M059J (cell line): ENCODE data around the gene BHLHA15. TPM values are rescaled to one million over a fixed set of nuclear protein-coding genes. Genes with fewer than 3 reads are reported as not detected.
A peak's percentile ranks its signal among the peaks of the same experiment; 100 is the strongest.

ENCODE experiments used
- DNase-seq: peaks from one replicate; pipeline ENCODE4 v3.0.0-alpha.2; 2012; ENCODE audit warnings: low read depth
- total RNA-seq: library from RNA; depleted of rRNA; stranded (reverse); fragments of >200 nt; shearing (Covaris generic); gene quantifications from 2 replicates; pipeline ENCODE4 v1.2.3, GENCODE V29; 2014; rRNA removed

Gene BHLHA15
- total RNA-seq: not detected in 2 replicates

DNA sequence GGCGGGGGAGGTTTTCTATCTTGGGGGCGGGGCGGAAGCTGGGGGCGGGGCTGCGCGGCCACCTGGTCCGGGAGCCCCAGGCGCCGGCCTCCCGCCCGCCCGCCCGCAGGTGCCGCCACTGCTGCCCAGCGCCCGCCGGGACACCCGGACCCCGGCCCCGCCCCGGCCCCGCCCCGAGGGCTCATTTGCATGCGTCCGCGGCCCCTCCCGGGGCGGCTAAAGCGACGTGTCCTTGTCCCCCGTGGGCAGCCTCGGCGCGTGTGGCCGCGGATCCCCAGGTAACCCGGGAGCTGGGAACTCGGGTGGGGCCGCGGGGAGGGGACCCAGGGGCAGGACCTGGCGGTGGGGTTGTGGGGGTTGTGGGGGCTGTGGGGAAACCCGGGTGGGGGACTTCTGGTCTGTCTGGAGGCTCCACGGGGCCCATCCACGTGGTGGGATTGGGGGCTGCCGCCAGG, at the start of gene BHLHA15:
TSS of gene BHLHA15 (plus strand) at position 219 of the 455 bp plus-strand sequence. CDS start 871 bp downstream, outside the sequence.
- peak; percentile 24 for DNase-seq

- no peak for DNase-seq
Measured at GRCh38 chr7:98162758-98163157, 48.5 kb upstream of the BHLHA15 start.

DNA sequence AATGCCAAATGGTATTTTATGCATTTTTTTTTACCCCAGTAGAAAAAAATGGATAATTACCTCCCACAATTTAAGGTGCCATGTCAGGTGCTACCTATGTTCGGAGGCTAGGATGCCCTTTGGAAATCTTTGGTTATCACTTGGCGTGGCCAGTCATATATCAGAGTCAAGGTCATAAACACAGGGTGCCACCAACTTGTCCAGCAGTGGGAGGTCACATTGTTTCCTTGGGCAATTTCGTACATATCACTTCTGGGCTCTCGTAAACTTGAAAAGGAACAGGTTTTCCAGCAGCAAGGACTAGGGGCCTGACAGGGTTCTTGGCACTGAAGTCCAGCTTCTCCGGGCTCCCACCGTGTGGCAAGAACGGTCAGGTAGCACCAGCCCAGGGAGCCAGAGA, 48.0 kb upstream of the BHLHA15 start:
- DNase-seq: no peak

DNA sequence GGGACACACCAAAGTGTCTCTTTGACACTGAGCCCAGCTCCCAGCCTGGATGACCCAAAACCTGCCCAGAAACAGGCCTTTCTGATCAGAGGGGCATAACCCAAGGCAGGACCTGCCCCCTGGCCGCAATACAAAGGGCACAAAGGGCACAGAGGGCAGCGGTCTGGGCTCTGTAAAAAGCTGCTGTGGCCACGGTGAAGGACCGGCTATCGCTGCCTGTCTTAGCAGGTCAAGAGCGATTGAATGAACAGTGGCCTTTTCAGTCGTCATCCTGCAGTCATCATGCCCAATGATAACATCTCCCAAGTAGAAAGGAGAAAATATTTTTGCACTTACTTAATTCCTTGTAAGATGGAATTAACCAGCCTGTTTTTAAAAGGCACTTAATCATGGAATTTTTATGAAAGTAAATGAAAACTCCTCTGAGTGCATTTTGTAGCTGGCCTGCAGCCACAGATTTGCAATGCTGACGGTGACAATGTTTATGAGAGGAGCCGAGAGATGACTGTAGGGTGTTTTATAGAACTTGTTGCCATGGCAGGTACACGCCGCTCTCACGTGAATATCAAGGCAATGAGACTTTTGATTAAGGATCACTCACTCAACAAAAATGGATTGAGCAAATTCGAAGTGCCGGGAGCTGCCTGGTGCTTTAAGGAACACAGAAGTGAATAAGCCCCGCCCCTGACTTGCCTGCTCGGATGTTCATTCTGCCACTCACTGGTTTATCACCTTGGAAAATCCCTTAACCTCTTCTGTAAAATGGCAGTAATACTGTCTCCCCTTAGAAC, 47.3 kb upstream of the BHLHA15 start:
- DNase-seq: peak; percentile 96

DNA sequence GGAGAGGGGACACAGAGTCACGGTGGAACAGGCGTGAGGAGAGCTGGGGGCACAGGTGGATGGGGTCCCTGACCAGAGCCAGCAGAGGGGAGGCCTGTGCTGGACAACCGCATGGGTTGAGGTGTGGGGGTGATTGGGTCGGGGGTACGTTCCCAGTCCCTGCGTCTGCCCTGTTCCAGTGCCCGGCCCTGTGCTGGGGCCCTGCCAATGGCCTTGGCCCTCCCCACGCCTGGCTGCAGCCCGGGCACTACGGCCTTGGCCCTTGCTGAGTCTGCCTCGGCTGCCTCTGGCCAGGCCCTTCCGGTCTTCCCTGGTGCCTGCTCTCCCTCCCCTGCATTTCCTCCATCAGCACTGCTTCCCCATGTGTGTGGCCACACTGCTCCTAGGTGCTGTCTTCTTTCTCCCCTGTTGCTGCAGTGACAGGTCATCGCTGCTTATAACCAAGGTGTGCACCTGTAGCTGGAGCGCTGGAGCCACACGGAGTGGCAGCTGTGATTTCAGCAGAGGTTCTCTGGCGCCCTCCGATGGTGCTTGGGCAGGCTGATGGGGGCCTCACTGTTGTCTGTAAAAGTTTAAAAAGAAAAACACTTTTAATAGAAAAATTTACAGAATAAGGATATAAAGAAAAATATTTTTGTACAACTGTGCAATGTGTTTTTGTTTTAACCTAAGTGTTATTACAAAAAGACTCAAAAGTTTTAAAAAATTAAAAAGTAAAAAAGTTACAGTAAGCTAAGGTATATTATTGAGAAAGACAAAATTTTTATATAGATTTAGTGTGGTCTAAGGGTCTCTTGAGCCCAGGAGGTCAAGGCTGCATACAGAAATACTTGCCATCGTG, 45.2 kb upstream of the BHLHA15 start:
- DNase-seq: peak; percentile 35

DNA sequence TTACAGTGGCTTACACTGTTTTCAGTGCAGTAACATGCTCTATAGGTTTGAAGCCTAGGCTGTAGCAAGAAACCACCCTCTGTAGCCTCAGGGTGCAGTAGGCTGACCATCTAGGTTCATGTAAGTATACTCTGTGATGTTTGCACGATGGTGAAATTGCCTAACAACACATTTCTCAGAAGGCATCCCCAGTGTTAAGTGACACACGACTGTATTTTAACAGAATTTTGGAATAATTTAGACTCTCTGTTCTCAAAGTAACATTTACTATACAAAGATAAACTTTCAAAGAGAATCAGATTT, 44.6 kb upstream of the BHLHA15 start:
- DNase-seq: no peak

DNA sequence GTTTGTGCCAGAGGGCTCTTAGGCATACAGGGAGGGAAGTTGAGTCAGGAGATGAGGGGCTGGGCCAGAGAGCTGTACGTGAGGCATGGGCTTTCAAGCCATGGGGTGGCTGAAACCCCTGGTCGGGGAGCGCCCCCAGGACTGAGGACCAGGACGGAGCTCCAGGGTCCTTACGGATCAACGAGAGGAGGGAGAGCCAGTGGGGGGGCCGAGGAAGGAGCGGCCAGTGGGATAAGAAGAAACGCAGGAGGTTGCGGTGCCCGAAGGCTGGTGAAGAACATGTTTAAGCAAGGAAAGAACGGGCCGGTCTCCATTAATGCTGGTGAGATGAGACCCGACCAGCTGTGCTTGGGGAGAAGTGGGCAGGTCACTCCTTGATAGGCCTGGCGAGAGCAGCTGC, 43.6 kb upstream of the BHLHA15 start:
- DNase-seq: no peak

GRCh38 chr7:98168181-98168903, 42.9 kb upstream of the BHLHA15 start:
- peak; percentile 55 for DNase-seq

DNA sequence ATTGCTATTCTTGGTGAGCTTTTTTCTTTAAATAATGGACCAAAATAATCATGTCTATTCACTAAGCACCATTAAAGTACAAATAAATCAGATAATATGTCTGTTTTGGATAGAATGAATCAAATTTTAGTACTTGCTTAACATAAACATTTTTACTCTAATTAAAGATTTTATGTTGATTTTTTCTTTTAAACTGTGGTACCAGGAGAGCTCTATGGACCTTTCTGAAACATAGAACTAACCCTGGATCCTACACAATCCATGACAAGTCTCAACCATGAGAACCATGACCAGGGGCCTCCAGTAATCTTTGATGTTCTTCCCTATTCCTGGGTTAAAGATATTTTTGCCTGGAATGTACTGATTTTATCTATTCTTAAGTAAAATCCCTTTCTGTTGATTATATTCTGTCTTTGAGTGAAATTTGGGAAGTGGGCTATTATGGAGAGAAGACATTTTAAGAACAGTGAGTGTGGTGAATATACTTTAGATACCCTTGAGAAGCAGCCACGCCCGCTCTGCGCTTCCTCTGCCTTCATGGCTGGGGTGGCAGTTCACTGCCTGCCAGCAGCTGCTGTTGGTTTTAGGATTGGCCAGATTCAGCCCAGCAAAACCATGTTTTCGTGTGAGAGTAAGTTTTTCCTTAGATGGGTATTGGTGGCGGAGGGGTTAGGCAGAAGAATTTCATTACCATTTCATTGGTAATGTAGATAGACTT, 42.2 kb upstream of the BHLHA15 start:
- DNase-seq: no peak

- DNase-seq: no peak
Measured at GRCh38 chr7:98170966-98171365, 40.3 kb upstream of the BHLHA15 start.

DNA sequence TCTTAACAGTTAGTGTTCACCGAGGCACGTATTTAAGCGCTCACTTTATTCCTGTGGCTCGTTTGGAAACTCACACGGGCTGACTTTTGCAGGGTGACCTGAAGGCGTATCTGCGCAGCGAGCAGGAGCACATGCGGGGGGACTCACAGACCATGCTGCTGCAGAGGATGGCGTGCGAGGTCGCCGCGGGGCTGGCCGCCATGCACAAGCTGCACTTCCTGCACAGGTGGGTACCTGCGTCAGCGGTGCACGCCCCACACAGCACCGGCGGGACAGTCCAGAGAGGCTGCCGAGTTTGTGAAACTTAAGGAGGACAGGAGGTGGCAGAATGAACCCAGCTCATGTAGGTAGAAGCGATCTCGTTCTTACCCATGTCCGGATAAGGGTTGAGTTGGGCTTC, 39.8 kb upstream of the BHLHA15 start:
- DNase-seq: no peak

DNA sequence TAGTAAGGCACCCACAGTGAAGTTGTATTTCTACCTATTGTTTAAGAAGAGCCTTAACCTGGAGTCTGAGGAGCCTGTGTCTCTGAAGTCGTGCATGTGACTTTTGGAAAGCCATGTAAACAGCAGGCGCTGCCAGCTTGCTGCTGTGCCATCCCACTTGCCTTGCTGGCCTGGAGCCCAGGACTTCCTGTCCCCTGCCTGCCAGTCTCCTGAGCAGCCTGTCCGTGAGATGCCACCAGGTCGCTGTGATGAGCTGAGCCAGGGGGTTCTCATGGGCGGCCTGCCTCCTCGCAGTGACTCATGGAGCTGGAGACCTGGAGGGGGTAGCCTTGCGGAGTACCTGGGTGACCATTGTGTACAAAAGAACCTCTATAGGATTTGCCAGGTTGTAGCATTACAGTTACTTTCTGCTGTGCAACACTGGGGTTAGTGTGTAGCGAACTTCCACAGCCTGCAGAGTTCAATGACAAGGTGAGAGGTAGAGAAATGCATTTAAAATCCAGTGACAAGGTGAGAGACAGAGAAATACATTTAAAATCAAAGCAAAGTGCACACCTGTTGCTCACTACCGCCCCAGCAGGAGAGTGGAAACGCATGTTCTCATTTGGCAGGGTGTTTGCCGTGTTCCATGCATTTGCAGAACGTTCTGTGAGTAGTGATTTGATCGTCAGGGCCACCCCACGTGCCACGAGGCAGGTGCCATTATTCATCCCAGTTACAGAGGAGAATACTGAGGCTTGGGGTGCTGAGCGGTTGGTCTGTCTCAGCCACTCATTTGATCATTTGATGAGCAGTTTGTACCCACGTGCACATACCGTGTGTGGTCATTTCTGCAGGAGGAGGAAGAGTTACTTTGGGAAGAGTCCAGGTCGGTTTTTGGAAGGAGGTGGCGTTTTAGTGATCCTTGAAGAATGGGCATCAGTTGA, 36.6 kb upstream of the BHLHA15 start:
- no peak for DNase-seq

- DNase-seq: no peak
Measured at GRCh38 chr7:98175260-98175940, 35.8 kb upstream of the BHLHA15 start.

DNA sequence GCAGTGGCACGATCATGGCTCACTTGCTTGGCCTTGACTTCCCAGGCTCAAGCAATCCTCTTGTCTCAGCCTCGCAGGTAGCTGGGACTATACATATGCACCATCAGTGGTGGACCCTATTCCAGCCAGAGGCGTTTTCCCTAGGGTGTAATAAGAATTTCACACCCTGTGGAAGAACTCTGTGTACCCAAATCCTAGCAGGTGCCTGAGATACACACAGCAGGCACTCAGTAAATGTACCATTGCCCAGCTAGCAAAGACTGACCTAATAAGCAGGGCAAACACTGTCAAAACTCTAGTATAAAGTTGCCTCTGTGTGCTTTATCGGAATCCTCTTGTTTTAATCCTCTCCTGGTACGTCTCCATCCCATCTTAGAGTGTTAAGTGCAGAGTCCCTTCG, 33.7 kb upstream of the BHLHA15 start:
- no peak for DNase-seq

DNA sequence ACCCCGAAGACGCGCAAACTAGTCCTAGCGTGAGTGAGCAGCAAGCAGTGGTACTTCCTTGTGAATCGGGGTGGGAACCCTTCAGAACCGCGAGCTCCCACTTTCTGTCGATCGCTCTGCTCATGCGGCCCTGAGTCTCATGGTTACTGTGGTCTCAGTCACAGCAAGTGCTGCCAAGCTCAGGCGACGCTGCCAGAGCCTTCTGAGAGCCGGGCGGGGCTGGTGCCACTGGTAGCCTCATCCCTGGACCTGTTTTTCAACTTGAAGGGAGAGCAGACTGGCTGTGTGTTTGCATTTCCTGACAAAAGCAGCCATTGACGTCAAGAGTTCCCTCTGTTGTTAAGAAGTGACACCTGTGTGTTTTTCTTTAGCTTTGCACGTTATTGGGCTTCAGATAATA, 32.9 kb upstream of the BHLHA15 start:
- DNase-seq: no peak

DNA sequence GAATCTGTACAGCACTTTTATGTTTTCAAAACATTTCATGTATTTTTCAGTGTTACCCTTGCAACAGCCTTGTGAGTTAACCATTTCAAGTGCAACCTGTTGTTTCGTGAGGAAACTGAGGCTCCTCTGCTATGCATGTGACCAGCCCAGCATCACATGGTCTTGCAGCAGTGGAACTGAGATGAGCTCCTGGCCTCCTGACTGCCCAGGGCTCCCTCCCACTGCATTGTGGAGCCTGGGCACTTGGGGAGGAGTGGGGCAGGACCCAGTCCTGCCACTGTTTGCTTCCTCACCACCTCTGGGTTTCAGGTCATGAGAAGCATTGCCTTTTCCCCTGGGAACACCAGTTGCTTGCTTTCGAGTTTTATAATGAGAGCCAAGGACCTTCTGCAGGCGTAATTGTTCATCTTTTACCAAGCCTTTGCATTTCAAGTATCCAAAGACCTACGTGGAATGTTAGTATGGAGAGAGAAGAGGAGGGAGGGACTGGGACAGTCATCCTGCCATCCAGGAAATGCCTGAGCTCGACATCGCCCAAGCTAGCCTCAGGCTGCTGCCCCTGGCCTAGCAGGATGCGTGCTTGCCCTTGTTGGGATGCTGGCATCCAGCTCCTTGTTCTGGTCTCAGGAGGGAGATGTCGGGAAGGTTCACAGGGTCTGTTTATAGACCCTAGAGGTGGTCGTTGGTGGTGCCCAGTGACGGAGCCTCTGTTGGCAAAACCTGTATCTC, 32.3 kb upstream of the BHLHA15 start:
- DNase-seq: peak; percentile 18

GRCh38 chr7:98180751-98181150, 30.5 kb upstream of the BHLHA15 start:
- no peak for DNase-seq

DNA sequence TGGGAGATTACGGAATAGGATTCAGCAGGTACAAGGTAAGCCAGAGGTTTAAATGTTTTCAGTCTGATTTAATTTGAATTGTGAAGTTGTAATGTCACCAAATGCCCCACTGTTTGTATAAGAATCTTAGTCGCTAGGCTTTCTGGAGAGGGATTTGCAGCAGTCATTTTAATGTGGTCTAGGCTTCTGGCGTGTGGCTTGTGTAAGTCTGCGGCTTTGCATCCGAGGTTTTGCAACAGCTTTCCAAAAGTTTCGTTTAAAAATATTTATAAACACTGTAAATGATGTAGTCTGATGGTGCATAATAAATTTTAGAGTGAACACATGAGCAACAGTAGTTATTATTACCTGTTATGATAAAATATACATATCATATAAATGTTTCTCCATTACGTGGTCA, 26.1 kb upstream of the BHLHA15 start:
- DNase-seq: no peak

DNA sequence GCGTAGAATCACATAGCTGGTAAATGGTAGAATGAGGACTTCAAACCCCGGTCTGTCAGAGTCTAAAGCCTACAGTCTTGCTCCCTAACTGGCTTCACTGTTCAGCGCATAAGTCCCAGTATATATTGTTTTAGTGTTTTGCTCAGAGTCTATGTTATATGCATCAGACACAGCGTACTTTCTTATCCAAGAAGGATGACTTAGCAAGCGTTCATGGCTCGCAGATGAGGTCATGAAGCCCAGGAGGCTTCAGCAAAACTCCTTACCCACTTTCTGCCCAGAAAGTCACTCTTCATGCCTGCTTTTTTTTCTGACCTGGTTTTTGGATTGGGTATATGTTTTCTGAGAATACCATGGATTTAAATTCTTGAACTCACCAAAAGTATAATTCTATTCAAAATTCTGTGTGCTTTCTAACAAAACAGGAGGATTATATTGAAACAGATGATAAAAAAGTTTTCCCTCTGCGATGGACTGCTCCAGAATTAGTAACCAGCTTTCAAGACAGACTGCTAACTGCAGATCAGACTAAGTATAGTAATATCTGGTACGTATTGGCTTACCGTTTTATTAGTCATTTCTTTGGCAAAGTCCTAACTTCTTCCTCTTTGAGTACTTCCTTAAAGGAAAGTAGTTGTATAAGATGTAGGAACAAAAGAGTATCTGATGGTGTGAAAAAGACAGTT, 24.6 kb upstream of the BHLHA15 start:
- DNase-seq: no peak
